ENCODE data around the gene SLC12A5.

SLC12A5 gene

DNA sequence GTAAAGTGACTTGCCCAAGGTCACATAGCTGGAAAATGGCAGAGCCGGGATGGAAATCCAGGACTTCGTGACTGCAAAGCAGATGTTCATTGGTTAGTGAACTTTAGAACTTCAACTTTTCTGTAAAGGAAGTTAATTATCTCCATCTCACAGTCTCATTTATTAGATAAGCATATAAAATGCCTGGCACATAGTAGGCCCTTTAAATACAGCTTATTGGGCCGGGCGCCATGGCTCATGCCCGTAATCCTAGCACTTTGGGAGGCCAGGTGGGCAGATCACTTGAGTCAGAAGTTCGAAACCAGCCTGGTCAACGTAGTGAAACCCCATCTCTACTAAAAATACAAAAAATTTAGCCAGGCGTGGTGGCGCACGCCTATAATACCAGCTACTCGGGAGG, 22.1 kb upstream of the SLC12A5 start:
- no peak for DNase-seq (ENCODE audit: low read depth)

GRCh38 chr20:46007671-46008070, 21.3 kb upstream of the SLC12A5 start:
- no peak for DNase-seq (ENCODE audit: low read depth)

DNA sequence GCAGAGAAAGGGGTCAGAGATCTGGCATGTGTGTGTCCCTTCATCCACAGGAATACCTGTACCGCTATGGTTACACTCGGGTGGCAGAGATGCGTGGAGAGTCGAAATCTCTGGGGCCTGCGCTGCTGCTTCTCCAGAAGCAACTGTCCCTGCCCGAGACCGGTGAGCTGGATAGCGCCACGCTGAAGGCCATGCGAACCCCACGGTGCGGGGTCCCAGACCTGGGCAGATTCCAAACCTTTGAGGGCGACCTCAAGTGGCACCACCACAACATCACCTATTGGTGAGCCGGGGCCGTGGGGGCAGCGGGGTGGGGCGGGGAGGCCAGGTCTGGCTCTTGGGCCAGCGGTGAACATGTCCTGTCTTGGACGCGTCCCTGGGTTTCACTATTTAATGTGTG, 19.2 kb upstream of the SLC12A5 start:
- DNase-seq (ENCODE audit: low read depth), result no peak

- DNase-seq (ENCODE audit: low read depth), result peak; percentile 28
Measured at GRCh38 chr20:46010491-46011391, 18.3 kb upstream of the SLC12A5 start.

GRCh38 chr20:46011631-46012482, 17.2 kb upstream of the SLC12A5 start:
- DNase-seq (ENCODE audit: low read depth), result no peak

DNA sequence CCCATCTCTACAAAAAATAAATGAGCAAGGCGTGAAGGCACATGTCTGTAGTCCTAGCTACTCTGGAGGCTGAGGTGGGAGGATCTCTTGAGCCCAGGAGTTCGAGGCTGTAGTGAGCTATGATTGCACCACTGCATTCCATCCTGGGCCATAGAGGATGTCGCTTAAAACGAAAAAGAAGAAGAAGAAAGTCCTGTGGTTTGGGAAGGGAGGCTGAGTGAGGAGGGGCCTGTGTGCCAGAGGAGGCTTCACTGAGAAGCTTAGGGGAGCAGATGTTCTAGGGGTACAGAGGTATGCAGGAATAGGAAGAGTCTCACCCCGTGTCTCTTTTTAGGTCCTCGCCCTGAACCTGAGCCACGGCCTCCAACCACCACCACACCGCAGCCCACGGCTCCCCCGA, 16.1 kb upstream of the SLC12A5 start:
- no peak for DNase-seq (ENCODE audit: low read depth)

- no peak for DNase-seq (ENCODE audit: low read depth)
Measured at GRCh38 chr20:46013322-46013828, 15.6 kb upstream of the SLC12A5 start.

DNA sequence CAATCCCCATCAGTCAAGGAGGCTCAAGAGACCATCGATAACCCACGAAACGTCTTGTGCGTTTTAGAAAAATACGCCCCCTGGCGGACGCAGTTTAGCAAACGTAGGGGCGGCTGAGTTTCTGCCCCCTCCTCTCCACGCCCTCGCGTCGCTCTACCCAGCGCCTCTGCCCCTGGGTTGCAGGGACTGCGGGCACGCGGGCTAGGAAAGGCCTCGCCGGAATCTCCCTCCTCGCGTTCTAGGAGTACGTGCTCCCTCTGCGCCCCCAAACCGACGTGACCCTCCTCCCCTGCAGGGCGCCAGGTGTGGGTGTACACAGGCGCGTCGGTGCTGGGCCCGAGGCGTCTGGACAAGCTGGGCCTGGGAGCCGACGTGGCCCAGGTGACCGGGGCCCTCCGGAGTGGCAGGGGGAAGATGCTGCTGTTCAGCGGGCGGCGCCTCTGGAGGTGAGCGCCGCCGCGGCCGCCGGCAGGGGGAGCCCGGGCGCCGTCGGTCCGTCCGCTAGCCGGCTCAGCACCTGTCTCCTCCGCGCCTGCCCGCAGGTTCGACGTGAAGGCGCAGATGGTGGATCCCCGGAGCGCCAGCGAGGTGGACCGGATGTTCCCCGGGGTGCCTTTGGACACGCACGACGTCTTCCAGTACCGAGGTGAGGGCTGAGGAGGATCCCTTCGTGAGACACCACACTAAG, 15.0 kb upstream of the SLC12A5 start:
- DNase-seq (ENCODE audit: low read depth), result peak; percentile 61

GRCh38 chr20:46014517-46015396, 14.3 kb upstream of the SLC12A5 start:
- no peak for DNase-seq (ENCODE audit: low read depth)

DNA sequence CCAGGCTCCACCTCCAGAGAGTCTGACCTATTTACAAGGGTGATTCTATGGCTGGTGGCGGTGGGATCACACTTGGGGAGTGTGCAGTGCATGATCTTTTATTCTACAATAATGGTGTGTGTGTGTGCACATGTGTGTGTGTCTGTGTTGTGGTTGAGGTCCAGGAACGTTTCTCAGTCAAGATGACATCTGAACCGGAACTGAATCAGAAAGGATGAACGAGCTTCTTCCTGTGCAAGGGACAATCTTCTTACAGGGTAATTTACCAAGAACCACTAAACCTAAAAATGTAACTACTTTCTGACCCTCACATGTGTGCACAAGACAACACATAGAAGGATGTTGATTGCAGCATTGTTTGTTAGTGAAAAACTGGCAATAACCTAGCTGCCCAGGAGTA, 11.7 kb upstream of the SLC12A5 start:
- no peak for DNase-seq (ENCODE audit: low read depth)

DNA sequence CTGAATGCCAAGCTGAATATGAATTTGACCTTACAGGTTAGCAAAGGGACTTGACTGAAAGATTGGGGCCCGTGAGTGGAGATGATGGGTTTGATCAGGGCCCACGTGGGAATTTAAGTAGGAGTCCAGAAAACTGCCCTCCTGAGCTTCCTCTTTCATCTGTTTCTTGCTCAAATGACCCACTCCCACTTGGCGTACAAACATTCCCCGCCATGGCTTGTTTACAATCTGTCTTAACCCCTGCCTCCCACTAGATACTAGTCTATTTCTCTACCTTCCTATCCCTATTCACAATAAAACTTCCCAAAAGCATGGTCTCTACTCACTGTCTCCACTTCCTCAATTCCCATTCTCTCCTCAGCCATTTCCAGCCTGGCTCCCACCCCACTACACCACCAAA, 10.9 kb upstream of the SLC12A5 start:
- no peak for DNase-seq (ENCODE audit: low read depth)

- DNase-seq (ENCODE audit: low read depth), result no peak
Measured at GRCh38 chr20:46018611-46019010, 10.4 kb upstream of the SLC12A5 start.

DNA sequence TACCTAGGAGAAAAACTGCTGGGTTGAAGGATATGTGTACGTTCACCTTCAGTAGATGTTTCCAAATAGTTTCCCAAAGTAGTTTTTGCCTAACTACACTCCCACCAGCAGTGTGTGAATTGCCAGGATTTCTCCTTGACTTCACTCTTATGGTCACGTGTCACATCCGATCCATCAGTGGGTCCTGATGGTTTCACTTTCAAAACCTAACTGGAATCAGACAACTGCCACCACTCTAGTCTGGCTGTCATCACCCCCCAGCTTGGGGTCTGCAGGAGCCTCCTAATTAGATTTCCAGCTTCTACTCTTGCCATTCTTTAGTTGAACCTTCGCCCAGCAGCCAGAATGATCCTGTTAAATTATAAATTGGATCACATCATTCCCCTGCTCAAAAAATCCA, 8.5 kb upstream of the SLC12A5 start:
- DNase-seq (ENCODE audit: low read depth), result no peak

DNA sequence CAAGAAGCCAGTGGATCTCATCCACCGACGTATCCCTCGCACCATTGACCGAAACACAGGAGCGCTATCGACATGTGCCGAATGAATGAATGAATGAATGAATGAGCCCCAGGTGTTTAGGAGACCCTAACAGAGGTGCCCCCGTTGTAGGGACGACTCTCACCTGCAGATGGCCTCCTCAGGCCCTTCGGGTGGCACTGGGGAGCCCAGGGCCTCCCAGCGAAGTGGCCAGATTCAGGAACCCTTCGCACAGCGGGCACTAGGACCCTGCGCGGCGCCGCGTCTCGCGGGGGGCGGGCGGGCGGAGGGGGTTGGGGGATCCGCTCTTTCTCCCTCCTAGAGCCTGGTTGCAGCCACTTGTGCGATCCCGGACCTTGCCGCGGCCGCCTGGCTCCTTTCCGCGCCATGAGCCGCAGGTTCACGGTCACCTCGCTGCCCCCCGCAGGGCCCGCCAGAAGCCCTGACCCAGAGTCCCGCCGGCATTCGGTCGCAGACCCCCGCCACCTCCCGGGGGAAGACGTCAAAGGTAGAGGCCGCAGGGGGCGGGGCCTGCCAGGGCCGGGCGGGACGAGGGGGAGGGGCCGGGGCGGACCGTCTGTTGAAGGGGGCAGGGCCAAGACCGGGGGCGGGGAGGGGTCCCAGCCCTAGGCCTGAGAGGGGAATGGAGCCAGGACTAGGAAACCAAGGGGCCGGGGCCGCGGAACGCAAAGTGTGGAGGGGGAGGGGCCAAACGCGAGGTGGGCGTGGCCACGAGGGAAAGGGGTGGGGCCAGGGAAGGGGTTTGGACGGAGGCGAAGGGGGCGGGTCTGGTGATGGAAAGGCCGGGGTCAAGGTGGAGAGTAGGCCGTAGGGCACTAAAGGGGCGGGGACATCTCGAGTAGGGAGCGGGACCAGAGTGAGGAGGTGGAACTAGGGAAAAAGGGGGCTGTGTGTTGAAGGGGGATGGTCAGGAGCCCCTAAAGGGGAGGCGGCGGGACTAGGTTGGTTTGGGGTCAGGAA, 7.4 kb upstream of the SLC12A5 start:
- no peak for DNase-seq (ENCODE audit: low read depth)

GRCh38 chr20:46022411-46023147, 6.4 kb upstream of the SLC12A5 start:
- DNase-seq (ENCODE audit: low read depth), result peak; percentile 64

DNA sequence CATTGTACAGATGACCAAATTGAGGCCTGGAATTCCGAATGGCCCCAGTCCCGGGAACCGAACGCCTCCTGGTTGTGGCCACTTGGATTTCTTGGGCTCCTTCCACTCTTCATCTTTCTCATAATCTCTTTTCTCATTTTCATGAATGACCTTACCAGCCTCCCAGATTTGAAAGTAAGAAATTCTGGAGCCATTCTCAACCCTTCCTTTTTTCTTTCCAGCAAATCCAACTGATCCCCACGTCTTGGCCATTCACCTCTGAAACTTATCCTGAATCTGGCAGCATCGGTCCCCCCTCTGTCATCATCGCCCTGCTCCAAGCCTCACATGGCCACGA, 5.9 kb upstream of the SLC12A5 start:
- no peak for DNase-seq (ENCODE audit: low read depth)

DNA sequence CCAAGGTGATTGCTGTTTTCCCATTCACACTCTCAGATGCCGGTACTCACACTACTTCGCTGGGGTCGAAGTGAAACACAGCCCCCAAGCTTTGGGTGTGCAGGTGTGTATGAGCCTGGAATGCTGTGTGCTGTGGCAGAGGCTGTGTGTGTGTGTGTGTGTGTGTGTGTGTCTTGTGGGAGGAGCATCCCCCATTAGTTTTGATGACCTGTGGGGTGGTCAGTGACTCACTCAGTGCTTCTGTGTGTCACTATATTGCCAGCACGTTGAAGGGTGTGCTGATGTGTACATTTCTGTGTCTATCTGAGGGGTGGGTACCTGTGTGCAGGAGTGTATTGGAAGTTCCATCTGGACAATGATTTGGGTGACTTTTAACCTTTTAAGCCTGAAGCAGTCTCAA, 5.0 kb upstream of the SLC12A5 start:
- DNase-seq (ENCODE audit: low read depth), result no peak

DNA sequence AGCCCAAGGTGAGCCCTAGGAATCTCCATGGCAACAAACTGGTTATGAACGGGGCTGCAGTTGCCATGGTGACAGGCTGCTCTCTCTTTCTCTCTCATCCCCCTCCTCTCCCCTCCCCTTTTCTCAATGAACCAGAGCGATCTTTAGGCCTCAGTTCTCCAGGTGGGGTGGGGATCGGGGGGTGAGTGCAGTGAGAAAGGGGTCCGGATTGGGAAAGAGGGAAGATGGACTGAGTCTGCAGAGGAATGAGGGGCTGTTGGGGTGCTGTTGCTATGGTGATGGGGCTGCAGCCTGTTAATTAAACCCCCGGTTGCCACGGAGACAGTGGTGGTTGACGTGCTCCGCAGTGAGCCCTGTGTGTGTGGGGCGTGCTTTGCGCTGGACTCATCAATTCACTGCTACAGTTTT, 3.6 kb upstream of the SLC12A5 start:
- DNase-seq (ENCODE audit: low read depth), result no peak

- no peak for DNase-seq (ENCODE audit: low read depth)
Measured at GRCh38 chr20:46027245-46027853, 1.7 kb upstream of the SLC12A5 start.

All from activated T-helper 9 cell treated with anti-CD3 and anti-CD28 coated beads, Interleukin-2, amount 50 U/mL, for 16 hours (primary cell).